ENCODE results near the gene TOMM7.
"Not testable (repeated sequence)": the region's sequence is repeated elsewhere in the genome, so short reads cannot be mapped to it uniquely, and the experiment has no call there.

TOMM7 gene

DNA sequence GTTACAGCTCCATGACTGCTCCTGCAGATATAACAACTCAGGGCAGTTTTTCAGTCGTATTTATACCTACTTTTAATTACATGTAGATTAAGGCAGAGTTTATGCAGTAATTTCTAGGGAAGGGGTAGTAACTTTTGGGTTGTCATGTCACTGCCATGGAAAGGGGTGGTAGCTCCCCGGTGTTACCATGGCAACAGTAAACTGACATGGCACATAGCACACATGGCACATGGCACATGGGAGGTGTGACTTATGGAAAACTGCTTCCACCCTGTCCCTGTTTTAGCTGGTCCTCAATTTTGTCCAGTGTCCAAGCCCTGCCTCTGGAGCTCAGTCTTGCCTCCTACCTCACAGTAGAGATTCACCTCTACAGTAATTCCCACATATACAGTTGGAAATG lies 3.9 kb upstream of the TOMM7 start:
- DNase-seq (ENCODE audit: extremely low read depth in 1 of 2, low read depth in 1 of 2): no peak

DNA sequence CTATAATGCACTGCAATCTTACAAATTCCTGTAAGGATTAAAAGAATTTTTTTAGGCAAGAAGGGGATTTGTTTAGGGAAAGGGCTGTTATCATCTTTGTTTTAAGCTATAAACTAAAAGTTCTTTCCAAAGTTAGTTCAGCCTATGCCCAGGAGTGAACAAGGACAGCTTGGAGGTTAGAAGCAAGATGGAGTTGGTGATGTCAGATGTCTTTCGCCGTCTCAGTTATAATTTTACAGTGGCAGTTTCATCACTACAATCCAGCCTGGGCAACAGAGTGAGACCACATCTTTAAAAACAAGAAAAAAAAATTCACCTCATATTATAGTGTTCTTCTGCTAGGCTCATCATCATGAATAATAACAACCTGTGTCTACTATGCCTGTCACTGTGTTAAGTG lies 2.1 kb upstream of the TOMM7 start:
- no peak for DNase-seq (ENCODE audit: extremely low read depth in 1 of 2, low read depth in 1 of 2)

DNA sequence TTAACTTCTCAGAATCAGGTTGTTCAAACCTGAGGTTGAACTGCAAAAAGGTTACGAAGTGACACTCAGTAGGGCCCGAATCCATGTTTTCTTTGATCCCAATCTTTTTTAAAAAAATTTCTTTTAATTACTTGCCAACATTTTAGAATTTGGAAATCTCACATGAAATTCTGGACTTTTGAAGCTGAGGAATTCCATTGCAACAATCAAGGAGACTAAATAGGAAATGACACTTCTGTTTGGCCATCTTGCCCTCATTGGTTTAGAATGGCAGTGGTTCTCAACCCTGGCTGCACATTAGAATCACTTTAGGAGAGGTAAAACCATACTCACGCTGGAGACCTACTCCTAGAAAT lies 471 bp upstream of the TOMM7 start:
- no peak for DNase-seq (ENCODE audit: extremely low read depth in 1 of 2, low read depth in 1 of 2)

- no peak for DNase-seq (ENCODE audit: extremely low read depth in 1 of 2, low read depth in 1 of 2)
Measured at GRCh38 chr7:22821702-22822485, 755 bp downstream of the TOMM7 start.

GRCh38 chr7:22819476-22819875 lies 3.2 kb downstream of the TOMM7 start:
- no peak for DNase-seq (ENCODE audit: extremely low read depth in 1 of 2, low read depth in 1 of 2)

DNA sequence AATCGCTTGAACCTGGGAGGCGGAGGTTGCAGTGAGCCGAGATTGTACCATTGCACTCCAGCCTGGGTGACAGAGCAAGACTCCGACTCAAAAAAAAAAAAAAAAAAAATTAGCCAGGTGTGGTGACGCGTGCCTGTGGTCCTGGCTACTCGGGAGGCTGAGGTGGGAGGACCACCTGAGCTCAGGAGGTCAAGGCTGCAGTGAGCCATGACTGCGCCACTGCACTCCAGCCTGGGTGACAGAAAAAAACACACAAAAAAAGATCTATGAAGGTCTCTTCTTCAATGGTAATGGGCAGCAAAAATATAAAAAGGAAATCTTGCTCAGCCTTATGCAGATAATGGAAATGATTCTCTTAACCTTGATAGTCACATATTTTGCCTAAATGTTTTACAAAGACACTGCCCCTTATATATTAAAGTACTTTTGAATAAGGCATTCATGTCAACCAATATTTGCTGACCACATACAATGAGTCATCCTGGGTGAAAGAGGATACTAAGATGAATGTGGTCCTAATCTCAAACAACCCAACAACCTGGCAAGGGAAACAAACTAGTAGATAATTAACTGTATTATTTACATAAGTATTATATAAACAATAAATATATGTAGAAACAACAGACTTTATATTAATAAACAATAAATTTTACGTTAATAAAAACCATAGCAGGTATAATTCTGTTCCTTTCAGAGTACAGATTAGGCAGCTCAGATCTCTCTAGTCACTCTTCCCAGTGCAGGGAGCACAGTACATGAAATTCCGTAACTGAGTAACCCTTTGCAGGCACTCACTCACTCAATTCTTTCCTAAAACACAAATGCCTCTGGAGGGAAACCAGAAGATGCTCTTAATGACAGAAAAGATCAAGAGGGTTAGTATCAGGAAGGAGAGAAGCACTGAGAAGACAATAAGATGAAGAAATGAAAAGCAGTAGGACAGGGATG lies 8.1 kb downstream of the TOMM7 start:
- no peak for DNase-seq (ENCODE audit: extremely low read depth in 1 of 2, low read depth in 1 of 2)

GRCh38 chr7:22812353-22812752 lies 10.3 kb downstream of the TOMM7 start:
- no peak for DNase-seq (ENCODE audit: extremely low read depth in 1 of 2, low read depth in 1 of 2)

- DNase-seq (ENCODE audit: extremely low read depth in 1 of 2, low read depth in 1 of 2): no peak
Measured at GRCh38 chr7:22811746-22812280, 10.8 kb downstream of the TOMM7 start.

DNA sequence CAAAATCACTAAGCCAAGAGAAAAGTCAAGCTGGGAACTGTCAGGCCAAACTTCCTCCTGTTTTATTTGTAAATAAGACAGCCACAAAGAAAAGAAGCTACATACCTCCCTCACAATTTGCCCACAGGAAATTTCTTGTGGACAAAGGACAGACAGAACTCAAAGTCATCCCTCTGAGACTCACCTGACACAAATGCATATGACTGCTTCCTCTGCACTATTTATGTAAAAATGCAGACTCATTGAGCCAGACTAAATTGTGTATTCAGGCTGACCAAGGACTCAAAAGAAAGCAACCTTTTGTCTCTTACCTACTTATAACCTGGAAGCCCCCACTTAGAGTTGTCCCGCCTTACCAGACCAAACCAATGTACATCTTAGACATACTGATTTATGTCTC lies 11.8 kb downstream of the TOMM7 start:
- no peak for DNase-seq (ENCODE audit: extremely low read depth in 1 of 2, low read depth in 1 of 2)

GRCh38 chr7:22809902-22810642 lies 12.6 kb downstream of the TOMM7 start:
- no peak for DNase-seq (ENCODE audit: extremely low read depth in 1 of 2, low read depth in 1 of 2)

- DNase-seq (ENCODE audit: extremely low read depth in 1 of 2, low read depth in 1 of 2): no peak
Measured at GRCh38 chr7:22808140-22808539, 14.5 kb downstream of the TOMM7 start.

DNA sequence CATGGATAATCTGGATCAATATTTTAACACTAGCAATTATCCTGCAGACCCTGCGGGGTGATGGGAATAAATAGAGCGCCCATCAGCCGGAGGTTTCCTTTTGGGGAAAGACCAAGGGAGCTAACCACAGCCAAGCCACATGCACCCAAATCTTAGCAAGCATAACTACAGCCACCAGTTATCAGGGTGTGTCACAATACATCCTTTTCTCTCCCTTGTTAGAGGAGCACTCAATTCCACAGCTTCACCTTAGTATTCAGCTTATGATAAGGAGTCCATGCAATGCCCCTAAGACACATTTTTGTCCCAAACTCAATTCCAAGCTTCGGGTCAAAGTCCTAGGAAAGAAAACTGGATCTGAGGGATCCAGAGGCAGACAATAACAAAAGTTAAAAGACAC lies 15.9 kb downstream of the TOMM7 start:
- no peak for DNase-seq (ENCODE audit: extremely low read depth in 1 of 2, low read depth in 1 of 2)

DNA sequence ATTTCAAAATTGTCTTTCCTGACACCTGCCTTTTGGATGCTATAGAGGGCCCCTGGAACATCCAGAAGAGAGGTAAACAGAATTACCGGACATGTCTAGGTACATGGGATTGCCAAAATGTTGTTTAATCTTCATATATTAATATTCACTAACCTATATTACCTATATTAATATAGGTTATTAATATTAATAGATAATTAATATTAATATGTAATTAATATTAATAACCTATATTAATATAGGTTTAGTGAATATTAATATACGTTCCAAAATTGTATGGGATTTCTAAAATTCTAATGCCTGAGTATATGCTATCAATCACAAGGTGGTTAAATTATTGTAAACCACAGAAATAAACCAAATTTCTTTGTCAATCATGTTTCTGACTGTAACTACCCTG lies 17.4 kb downstream of the TOMM7 start:
- no peak for DNase-seq (ENCODE audit: extremely low read depth in 1 of 2, low read depth in 1 of 2)

DNA sequence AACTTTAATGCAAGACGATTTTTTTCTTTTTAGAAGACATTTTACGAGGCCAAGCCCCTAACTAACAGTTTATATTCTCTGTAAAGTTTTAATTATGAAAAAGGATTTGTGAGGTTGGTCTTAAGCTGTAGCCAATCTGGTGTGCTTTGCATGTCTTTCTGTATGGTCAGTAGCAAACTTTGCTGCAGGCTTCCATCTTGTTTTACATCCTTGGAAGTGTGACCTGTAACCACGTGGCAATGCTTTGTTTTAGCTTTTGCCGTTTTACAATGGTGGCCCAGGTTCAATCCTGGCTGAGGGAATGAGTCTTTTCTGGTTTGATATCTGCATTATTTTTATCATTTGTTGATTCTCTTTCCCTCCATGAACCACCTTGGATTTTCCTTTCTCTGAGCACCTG lies 19.8 kb downstream of the TOMM7 start:
- DNase-seq (ENCODE audit: extremely low read depth in 1 of 2, low read depth in 1 of 2): not testable (repeated sequence)

DNA sequence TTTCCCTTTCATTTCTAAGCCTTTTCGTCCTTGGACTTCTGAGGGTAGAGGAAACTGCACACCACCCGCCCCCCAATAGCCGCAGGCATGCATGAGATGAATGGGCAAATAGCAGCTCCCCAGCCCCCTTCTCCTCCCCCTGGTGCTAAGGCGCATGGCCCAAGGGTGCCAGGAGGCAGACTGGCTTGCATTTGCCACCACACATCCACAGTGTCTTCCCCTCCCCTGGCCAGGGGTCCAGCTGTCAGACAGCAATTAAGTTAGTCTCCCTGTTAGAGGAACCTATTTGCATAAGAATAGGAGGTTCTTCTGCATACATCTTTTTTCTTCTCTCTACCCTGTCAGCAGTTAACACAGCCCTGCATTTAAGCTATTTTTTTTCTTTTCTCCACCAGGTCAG lies 20.2 kb downstream of the TOMM7 start:
- DNase-seq (ENCODE audit: extremely low read depth in 1 of 2, low read depth in 1 of 2): no peak

DNA sequence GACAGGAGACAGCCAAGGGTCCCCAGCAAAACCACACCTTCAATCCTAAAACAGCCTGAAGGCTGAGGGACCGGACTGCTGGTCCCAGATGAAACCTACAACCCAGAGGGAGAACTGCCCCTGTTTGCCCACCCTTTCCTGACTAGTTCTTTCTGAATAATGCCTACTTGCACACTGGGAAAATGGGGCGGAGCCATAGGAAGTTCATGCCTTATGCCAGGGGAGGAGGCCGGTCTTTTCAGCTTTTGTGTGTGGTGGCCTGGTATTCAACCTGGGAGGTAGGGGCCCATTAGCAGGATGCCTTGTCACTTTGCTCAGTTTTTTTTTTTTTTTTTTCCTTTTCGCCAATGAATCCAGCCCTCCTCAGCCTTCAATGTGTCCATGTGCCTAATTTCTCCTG lies 20.7 kb downstream of the TOMM7 start:
- DNase-seq (ENCODE audit: extremely low read depth in 1 of 2, low read depth in 1 of 2): no peak

DNA sequence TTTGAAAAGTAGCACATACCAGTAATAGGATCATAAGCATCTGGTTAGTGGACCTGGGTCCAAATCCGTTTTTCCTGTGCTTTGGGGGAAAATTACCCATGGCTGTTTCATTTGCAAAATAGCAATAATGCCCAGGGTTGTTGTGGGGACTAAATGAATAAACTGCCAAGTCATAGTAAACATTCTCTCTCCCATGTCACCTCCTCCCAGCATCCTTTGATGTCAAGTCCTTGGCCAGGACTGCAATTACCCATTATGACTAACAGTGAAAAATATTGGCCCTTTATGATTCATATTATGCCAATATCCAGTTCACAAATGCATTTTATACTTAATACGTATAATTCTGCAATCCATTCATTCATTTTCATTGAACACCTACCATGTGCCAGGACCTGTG lies 23.0 kb downstream of the TOMM7 start:
- no peak for DNase-seq (ENCODE audit: extremely low read depth in 1 of 2, low read depth in 1 of 2)

- DNase-seq (ENCODE audit: extremely low read depth in 1 of 2, low read depth in 1 of 2): no peak
Measured at GRCh38 chr7:22793593-22794462, 28.8 kb downstream of the TOMM7 start.

DNA sequence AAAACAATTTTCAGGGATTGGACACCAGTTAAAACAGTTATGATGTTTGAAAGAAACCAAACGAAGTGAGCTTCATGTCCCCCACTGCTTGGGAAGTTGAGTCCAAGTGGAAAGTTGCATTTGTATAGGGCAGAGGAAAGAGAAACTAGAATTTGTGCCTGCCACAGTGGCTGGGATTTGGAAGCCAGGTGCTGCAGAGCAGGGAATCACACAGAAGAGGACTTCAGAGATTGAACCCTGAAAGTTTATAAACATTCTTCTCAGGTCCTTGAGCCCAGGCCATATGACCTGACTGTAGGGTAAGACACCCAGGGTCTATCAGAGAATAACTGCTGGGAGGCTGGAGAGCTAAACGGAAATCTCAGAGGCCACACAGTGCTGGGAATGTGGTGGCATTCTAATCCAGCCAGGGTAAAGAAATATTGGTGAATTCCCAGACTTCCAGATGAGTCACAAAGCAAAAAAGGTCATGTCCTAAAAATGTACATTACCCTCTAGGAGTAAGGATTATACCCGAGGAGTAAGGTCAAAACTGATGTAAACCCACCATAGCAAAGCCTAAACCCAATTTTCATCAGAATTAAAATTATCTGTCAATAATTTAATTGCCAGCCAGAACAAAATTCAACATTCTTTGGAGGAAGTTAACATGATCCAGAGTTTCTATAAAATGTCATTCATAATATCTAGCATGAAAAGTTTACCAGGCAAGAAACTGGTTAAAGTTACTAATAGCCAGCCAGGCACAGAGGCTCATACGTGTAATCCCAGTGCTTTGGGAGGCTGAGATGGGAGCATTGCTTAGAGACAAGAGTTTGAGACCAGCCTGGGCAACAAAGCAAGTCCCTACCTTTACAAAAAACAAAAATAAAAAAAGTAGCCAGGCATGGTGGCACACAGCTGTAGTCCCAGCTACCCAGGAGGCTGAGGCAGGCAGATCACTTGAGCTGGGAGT lies 31.2 kb downstream of the TOMM7 start:
- DNase-seq (ENCODE audit: extremely low read depth in 1 of 2, low read depth in 1 of 2): no peak

Data from stimulated activated CD8-positive, alpha-beta memory T cell treated with anti-CD3 and anti-CD28 coated beads, Interleukin-7, amount 100 ng/mL, for 48 hours (primary cell).